Esophagus muscularis mucosa (tissue), 4 donors: Measurements from ENCODE around the gene PGBD4.

Experiments
- CTCF ChIP-seq, 3 experiments: fragments of 200-600 bp in 2 of 3; fragments of 450-650 bp in 1 of 3; sonication (generic) in 2 of 3; IDR thresholded peaks; one replicate each; pipeline ENCODE4 v1.5.1; 2017 to 2019; ENCODE audit warnings: antibody characterized with exemption in 3 of 3, mild to moderate bottlenecking in 2 of 3, moderate library complexity in 1 of 3
- EP300 ChIP-seq: sonication (generic); formaldehyde crosslinking; IDR thresholded peaks from one replicate; pipeline ENCODE4 v1.6.1; 2017; ENCODE audit warnings: antibody characterized with exemption
- POLR2A ChIP-seq: fragments of 450-650 bp; IDR thresholded peaks from one replicate; pipeline ENCODE4 v1.6.1; 2017; ENCODE audit warnings: antibody characterized with exemption, moderate library complexity, mild to moderate bottlenecking, low read depth
- POLR2AphosphoS5 ChIP-seq, 2 donors: sonication (generic); formaldehyde crosslinking; IDR thresholded peaks; one replicate each; pipeline ENCODE4 v1.6.1; 2017; ENCODE audit warnings: antibody characterized with exemption in 2 of 2

DNA sequence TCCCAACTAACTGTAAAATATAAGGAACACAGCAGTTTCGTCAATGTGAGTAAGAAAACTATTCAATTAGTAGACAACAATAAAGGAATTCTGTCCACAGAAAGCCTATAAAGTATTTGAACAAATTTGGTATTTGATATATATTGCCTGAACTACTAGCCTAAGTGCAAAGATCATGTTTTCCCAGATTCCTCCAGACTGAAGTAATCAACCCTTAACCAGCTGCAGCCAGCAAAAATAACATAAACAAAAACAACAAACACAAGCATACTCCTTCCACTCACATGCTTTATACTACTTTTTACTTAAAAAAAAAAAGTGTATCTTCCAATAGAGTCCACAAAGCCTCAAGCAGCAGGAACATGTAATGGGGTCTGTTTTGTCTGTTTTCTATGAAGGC, 24.1 kb downstream of the PGBD4 start:
- TF ChIP-seq POLR2A (no peak), CTCF (IDR thresholded peaks at IDR 0.05) (no peak), EP300 (no peak), POLR2AphosphoS5 (IDR thresholded peaks at IDR 0.05) (no peak)
